GM19328 (cell line): ENCODE measurements around the gene MSI2.

Source experiments
- ATAC-seq: cut with Tn5 transposase; IDR thresholded peaks from one replicate; pipeline ENCODE4 v1.9.1; 2021; ENCODE audit warnings: mild to moderate bottlenecking, moderate library complexity; ENCODE audit not compliant: unreplicated experiment

Gene MSI2

DNA sequence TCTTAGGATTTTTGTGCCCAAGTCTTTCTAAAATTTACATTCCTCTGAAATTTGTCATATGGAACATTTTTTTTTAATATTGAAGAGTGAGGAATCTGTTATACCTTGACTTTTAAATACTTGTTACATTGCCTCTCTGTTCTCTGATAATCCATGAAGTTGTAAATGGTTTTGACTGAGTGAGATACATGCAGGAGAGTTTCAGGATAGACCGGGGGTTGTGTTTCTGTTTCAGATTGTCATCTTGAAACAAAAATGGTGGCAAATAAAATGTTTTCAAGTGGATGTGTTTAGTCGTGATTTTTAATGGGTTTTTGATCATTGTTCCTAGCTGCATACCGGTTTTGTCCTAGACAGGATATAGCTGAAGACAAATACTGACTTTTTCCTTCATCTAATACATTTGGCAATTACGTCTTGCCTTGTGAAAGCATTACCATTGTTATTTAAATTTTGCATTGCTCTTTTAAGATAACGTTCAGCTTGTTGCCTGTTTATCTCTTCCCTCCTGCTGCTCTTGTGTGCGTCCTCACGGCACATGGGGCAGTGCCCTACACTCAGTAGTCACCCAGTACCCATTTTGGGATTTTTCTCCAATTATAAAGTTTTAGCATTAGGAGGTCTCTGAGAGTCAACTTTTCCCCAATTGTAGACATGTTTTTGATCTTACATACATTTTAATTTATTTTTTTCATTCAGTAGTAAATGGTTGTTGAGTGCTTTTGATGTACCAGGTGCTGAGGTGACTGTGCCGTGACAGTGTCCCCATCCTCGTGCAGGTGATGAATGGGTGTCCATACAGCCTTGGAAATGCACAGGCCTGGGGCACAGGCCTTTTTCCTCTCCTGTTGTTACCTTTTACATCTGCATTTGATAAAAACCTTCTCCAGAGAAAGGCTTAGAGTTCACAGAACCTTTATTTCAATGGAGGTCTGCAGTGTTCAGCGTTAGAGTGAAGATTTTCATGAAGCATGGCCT is 169.9 kb downstream of the MSI2 start:
- ATAC-seq, result no peak

DNA sequence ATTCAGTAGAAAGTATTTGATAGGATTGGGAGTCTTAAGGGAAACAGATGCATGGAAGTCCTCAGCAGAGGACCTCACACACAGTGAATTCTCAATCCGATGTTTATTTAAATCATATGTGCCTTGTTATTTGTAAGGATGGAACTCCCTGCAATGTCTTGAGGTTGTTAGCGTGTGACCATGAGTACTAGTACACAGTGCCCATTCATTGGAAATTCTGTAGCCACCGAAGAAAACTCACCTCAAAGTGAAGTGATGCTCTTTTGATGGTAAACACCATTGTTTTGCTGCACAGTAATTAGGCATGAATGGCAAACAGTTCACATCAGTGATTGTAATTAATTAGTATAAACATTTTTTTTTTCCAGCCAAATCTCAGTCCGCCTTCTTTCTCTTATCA is 173.6 kb downstream of the MSI2 start:
- ATAC-seq, result no peak

DNA sequence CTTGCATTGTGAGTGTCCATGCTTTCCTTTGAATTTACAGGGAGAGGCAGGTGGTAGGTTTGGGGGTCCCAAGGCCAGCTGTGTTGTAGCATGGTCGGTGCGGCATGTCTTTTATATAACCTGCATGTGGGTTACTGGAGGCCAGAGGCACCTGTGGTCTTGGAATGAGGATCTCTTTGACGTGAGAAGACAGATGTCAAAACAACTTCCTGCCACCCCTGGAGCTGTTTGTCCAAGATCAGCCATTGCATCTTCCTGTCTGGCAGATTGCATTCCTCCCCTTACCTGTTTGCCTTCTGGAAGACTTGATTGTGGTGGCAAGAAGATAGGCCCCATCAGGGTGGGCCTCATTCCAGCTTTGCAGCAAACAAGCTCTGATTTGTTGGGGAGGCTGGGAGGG is 175.1 kb downstream of the MSI2 start:
- no peak for ATAC-seq

DNA sequence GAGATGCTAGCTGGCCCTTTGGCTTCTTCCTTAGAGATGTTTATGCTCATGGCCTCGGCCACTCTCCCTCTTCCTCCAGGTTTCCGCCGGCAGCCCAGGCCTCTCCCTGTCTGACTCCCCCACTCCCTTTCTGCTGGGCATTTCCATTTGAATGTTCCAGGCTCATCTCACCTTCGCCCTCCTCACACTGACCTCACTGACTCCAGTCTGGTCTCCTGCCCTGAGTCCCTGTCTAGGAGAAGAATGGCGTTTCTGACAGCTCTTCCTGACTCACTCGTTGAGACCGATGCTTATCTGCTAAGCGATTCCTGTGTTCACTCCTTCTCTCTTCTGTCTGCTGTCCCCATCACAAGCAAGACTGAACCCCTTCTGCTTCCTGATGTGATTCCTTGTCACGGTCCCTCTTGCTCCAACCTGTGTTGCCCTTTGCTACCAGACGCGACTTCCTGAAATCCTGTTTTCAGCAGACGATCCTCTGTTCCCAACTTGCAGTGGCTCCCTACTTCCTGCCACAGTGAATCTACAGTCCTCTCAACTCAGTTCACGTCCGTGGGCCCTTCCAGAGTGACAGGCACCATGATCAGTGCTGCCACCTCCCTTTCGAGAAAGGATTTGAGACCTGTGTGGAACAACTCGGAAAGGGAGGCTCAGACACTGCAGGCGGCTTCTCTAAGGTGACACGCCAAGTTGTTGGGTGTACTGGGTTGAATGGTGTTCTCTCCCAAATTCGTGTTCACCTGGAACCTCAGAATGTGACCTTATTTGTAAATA is 176.4 kb downstream of the MSI2 start:
- no peak for ATAC-seq

DNA sequence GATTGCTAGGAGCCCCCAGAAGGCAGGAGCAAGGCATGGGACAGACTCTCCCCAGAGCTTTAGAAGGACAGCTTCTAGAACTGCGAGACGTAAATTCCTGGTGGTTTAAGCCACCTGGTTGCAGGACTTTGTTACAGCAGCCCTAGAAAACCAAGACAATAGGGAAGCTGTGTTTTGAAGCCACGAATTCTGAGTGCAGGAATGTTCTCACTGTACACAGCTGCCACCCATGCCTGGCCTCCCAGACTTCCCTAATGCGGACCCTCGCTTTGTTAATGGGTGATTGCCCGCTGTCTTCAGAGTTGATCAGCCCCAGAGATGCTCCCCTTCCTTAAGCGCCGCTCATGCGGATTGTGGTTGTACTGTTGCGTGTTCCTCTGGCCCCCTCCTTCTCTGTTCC is 177.1 kb downstream of the MSI2 start:
- no peak for ATAC-seq

DNA sequence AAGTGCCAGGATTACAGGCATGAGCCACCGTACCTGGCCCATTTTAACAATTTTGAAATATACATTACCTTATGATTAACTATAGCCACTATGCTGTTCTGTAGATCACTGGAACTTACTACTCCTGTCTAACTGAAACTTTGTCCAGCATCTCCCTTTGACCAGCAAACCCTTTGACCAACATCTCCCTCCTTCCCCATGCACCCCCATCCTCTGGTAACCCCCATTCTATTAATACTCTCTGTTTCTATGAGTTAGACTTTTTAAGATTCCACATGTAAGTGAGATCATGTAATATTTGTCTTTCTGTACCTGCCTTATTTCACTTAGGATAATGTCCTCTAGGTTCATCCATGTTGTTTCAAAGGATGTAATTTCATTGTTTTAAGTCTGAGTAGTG is 178.0 kb downstream of the MSI2 start:
- ATAC-seq, result no peak

DNA sequence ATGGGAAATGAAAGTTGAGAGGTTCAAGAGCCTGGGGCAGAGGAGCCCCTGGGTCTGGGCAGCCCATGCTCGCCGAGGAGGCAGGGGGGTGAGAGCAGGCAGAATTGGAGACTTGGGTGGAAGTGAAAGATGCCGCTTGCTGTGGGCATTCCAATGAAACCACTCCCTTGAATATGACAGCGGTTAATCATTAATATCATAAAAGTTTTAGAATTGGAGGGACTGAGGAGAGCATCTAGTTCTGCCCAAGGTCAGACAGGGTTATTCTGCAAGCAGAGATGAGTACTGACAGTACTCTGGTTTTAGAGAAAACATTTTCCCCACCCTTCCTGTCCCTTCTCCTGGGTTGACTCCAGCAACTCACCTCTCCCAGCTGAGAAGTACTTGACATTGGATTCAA is 180.2 kb downstream of the MSI2 start:
- ATAC-seq, result no peak

DNA sequence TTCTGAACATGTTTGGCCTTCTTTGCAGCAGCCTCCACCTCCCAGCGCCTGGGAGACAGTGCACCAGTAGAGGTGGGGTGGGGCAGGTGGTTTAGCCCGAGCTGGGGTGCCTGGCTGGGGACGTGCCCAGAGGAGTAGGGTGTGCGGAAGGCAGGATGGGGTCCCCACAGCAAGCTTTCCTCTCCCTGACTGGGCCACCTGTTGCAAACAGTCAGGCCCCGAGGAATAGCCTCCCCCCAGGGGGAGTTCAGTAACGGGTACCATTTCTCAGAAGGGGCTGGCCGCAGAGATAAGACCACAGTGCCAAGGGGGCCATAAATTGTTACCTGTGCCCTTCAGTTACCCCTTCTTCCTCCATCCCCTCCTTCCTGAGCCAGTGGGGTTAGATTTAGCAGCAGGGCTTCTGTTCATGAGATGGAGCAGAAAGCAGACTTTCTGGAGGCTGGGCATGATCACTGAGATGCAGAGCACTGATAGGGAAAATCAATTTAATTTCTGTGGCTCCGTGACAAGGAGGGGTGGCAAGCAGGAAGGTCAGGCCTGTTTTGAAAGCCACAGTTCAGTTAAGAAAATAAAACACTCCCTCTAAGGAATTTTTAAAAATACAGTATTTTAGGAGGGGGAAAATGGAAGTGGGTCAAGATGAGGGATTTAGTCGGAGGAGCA is 181.9 kb downstream of the MSI2 start:
- no peak for ATAC-seq

DNA sequence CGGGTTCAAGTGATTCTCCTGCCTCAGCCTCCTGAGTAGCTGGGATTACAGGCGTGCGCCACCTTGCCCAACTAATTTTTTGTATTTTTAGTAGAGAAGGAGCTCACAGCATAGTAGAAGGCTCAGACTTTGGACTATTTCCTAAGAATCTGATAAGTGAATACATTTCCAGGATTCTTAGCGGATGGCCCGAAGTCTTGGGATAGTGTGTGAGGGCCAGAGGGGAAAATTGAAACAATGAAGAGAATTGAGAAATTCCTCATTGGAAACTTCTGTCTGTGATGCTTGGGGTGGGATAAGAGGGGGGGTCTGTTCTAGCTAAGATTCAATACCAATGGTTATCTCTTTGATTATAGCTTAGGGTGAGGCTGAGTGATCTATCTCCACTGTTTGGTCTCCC is 183.3 kb downstream of the MSI2 start:
- ATAC-seq, result no peak

DNA sequence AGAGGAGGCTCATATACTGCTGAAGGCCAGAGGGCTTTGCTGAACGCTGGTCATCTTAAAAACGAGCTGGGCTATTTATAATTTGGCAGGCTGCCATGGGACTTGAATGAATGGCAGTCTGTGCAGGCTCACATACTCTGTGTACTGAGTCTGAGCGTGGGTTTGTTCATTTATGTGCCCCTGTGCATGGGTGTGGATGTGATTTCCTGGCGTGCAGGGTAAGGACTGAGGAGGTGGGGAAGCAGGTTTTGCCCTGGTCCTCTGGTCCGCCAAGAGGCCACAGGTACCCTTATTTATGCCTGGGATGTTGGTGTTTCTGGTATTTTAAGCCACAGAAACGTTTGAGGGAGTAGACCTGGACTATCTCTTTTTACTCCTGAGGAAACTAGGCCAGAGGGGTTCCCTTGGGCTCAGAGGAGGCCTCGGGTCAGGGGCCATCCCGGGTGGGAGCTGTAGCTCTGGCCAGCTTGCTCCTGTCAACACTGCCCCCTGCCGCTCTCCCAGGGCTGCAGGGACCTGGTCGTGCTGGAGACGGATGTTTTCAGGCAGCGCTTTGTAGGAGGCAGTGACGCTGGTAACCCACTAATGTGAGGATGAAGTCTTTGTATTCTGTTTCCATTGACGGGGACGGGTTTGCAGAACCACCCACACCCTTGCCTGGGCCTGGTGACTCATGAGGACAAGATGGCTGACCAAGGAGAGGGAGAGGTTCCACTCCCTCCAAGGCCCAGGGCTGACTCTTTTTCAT is 184.4 kb downstream of the MSI2 start:
- no peak for ATAC-seq

DNA sequence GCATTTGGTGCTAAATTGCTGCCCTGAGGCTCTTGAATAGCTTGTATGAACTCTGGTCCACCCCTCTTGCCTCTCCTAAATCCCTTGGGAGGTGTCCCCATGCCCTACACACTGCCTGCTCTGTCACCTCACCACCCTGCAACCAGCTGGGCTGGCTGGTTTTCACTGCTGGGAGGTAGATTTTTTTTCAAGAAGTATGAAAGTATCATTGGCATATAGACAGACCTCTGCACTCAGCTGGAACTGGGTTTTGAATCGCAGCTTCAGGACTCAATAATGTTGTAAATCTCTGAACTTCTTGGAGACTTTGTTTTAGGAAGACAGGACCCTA is 184.9 kb downstream of the MSI2 start:
- ATAC-seq, result no peak

DNA sequence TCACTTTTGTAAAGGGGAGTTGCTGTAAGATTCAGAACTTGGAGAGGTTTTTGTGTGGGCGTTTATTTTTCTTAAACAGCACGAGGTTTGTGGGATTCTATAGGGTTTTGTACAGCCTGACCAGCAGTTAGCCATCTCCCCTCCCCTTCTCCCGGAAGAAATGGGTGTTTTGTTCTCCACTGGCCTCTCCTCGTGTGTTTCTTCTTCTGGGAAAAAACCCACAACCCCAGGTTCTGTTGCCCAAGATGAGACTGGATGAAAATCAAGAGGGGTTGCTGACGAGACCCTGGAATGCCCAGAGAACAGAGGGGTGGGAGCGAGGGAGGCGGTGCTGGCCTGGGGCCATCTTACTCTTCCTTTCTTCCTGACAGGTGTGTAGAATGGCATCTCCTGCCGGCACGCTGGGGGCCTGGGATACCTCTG is 186.1 kb downstream of the MSI2 start:
- ATAC-seq, result no peak

DNA sequence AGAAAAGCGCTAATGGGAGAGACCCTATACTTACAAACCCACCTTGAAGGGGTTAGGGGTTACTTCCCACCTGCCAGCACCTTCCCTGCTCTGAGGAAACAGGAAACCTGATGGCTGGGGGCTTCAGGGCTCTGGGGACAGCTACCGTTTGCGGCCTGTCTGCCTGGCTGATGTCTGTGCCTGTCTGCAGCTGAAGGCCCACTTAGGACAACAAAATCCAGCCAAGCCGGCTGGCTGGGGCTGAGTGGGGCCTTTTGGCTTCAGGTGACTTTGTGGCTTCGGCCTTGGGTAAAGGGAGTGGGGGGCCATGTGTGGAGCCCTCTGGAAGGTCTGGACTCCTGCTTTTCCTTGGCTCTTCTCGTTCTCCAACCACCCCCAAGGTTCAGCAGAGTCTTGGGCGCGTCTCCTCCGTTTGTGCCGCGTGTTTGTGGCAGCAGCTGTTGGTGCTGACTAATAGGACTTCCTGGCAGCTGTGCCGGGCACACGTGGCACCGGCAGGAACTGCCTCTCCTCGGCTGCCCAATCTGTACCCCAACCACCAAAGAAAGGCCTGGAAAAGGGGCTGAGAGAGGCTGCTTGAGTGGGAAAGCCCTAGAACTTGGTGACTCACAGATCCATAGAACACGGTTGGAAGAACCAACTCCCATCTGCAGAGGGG is 186.7 kb downstream of the MSI2 start:
- ATAC-seq, result no peak

DNA sequence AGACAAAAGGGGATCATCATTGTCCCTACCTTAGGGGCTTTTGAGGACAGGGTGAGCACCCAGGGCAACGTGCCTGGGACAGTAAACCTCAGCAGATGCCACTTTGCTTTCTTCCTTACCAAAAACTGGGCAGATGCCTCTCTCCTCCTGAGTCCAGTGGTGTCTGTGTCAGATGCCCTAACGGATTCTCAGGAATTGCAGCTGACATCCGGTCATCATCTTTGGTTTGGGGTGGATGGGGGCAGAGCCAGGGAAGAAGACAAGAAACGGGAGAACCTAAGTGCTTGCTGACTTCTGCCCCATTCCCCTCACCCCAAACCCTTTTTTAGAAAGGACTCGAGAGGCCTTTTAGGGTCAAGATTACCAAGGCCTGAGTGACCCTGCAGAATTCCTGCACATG is 187.5 kb downstream of the MSI2 start:
- ATAC-seq, result no peak

DNA sequence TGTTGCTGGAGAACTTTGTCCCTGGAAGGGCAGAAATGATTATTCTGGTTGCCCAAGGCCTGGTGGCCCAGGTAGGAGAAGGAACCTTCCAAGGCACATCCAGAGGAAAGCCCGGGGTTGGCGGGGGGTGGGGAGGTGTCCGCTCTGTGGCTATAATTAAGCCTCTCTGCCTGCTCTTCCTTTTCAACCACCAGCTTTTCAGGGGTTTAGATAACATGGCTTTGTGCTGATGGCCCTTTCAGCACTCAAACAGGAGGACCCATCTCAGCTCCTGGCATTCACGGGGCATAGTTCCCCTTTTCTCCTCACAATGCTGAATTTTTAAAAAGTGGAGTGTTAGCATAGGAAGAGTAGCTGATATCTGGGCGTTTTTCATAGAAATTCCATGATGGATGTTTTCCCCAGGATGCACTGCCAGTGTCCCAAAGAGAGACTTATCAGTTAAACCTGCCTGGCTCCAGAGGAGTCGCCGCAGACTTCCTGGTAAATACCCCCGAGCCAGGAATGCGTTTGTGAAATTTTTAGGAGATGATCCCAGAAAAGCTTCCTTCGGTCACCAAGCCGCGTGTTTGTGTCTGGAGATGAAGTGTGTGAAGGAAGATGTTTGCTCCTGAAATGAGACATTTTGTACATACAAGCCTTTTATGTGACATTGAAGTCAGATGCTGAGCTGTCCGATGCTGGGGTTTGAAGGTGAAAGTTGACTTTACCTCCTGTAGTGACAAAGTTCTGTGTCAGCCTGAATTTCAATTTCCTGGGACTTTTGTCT is 188.5 kb downstream of the MSI2 start:
- no peak for ATAC-seq

DNA sequence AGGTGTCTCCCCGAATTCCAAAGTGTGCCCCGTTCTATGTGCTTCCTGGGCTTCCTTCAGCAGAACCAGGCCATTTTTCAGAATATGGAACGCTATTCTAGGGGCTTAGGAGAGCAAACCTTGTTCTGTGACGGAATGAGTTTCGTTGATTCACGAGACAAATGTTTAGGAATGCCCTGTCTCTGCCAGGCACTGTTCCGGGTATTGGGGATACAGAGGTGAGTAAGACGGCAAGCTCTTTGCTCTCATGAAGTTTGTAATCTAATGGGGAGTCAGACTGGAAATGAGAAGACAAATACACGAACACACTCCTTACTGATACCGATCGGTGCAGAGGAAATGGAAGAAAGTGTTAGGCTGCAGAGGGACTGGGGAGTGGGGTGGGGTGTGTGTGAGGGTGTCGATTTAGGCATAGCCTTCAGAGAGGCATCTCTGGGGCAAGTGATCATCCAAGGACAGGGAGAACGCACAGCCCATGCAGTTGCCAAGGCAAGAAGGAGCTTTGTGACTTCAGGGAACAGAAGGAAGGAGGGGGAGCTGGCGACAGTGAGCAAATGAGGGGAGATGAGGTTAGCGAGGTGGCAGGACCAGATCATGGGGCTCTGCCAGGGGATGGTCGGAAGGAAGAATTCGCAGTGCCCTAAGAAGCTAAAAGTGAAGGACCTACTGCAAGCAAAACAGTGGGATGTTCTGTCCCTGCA is 189.6 kb downstream of the MSI2 start:
- no peak for ATAC-seq

DNA sequence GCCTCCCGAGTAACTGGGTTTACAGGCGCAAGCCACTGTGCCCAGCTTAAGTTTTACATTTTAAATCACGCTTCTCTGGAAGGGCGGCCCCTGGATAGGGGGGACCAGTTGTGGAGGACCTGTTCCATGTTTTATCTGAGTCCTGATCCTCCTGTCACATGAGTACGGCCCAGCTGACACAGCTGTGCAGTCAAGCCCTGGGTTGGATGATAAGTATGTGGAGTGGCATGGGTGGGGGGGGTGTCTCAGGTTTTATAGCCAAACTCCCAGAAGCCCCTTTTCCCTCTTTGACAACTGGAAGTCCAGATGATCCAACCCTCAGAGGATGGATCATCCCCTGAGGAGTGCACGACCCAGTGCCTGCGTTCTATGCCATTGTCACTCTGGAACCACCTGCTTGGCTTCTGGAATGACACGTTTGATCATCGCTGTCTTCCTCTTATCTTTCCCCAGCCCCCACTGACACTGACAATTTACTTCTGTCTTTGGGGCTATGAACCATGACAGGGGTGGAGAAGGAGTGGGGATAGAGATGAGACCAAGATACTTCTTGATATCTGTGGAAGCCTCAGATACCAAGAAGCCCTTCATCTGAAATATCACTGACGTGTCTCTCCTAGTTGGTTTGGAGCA is 191.2 kb downstream of the MSI2 start:
- no peak for ATAC-seq

DNA sequence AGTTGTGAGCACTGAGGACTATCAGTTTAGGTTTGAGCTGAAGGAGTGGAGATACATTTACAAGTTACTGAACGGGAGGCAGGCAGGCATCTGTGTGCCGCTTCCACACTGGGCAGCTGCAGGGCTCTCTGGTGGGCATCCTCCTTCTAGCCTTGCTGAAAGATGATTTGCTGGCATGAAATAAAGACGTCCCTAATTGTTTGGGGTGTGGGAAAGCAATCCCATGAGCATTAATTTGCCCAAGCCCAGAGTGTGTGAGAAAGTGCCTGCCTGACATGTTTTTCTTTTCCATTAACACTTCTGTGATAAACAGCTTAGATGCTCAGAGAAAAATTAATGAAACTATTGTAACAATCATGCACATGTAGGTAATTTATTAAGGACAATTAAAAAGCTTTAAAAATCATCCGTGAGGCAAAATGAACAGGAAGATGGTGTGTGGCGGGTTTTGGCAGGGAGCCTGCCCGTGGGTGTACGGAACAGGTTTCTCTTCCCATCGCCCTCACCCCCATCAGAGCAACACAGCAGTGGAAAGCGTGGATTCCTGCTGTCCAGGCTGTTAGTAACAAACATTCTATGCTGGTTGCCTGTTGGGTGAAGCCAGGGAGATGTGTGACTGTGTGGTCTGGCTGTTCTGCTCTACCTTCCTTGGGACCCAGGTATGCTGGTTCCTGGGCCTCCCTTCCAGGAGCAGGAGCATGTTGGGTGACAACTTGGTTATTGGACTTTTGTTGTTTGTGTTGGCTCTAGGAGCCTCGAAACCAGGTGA is 191.9 kb downstream of the MSI2 start:
- ATAC-seq, result no peak
